NCI-H2029 treated with DMSO at 0.1 percent for 48 hours (cell line): ENCODE measurements around the gene ORC5.
"Not testable (repeated sequence)": the region's sequence is repeated elsewhere in the genome, so short reads cannot be mapped to it uniquely, and the experiment has no call there.

Experiments used
- DNase-seq: peaks from one replicate; lab custom pipeline; 2025; lab: John Stamatoyannopoulos, UW

ORC5 gene

DNA sequence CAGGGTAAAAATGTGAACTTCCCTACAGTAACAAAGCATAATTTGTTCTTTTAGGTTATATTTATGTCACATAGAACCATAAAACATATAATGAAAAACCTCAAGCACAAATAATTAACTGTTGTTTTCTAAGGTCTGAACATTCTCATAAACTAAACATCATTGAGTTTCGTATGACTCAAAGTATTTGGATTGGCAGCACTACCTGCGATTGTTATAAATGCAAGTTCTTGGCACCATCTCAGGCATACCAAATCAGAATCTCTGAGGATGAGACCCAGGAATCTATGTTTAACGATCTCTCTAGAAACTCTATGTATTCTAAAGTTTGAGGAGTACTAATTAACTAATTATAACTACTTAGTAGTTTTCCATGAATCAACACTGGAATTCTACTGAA is 22.5 kb downstream of the ORC5 start:
- no peak for DNase-seq

DNA sequence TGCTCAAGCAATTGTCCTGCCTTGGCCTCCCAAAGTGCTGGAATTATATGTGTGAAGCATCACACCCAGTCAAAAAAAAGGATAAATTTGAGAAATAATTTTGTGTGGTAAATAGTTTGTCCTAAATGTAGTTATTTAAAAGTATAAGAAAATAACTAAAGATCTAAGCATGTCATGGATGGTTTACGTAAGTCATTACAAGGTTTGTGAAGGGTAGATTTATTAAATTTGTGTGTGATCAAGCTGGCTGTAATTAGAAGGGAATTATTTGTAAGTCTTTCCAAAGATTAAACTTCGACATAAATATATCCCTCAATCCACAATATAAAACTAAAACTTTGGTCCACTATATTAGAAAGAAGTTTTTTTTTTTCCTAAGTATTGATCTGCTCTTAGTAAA is 28.6 kb downstream of the ORC5 start:
- no peak for DNase-seq

DNA sequence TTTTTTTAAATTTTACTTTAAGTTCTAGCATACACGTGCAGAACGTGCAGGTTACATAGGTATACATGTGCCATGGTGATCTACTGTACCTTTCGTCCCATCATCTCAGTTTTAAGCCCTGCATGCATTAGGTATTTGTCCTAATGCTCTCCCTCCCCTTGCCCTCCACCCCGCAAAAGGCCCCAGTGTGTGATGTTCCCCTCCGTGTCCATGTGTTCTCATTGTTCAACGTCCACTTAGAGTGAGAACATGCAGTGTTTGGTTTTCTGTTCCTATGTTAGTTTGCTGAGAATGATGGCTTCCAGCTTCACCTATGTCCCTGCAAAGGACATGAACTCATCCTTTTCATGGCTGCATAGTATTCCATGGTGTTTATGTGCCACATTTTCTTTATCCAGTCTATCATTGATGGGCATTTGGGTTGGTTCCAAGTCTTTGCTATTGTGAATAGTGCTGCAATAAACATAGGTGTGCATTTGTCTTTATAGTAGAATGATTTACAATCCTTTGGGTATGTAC is 30.2 kb downstream of the ORC5 start:
- not testable (repeated sequence) for DNase-seq

DNA sequence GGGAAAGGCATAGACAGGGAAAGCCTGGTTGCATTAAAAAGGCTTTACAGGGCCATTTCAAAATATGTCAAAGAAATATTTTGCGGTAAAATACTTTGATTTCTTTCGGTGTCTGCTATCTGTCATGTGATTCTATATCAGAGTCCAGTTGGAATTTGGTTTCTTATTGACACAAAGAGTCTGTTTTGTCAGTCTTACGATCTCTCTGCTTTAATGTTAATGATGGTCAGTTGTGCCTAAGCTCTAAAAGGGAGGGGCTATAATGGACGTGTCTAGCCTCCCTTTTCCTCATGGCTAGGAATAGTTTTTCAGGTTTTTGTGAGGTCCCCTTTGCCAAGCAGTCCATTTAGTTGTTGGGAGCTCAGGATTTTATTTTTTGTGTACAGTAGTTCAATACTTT is 31.5 kb downstream of the ORC5 start:
- DNase-seq, result no peak

DNA sequence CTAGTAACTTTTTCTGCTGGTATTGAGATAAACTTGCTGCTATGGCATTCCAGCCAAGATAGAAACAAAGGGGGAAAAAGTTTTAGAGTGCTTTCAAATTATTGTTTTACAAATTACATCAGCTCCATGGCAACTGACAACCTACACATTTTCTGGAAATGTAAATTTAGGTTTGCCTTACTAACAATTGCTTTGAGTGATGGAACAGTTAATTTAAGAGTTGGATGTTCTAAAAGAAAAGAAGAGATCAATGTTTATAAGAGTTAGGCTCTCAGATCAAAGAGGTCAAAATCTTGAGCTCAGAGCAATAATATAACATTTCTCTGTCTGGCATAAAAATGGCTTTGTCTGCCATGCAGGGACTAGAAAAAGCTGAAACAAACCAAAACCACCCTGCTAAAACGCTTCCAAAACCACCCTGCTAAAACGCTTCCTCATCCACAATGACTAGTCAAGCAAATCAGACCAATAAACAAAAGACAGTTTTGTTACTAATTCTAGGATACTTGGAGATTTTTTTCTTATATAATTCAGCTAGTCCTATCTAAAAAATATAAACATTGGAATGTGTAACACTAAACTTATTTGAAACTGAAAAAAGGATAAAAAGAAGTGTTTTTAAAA is 32.3 kb downstream of the ORC5 start:
- DNase-seq, result no peak

DNA sequence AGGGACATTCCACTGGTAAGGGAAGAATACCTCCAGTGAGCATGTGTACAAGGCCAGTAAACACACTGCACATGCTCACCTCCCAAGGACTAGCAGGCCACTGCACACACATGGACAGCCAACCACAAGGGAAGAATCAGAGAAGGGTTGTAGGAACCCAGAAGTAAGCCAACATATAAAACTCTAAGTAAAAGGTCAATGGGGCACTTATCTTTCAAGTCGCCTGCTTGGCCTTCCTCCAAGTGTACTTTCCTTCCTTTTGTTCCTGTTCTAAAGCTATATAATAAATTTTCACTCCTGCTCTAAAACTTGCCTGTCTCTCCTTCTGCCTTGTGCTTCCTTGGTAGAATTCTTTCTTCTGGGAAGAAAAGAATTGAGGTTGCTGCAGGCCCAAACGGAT is 33.0 kb downstream of the ORC5 start:
- DNase-seq, result no peak

DNA sequence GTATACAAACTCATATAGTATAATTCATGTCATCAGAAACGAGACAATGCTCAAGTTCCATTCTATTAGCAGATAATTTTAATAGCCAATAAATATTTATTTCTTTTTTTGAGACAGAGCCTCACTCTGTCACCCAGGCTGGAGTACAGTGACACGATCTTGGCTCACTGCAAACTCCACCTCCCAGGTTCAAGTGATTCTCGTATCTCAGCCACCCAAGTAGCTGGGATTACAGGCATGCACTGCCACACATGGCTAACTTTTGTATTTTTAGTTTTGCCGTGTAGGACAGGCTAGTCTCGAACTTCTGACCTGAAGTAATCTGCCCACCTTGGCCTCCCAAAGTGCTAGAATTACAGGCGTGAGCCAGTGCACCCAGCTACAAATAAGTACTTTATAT is 45.7 kb downstream of the ORC5 start:
- DNase-seq, result no peak

DNA sequence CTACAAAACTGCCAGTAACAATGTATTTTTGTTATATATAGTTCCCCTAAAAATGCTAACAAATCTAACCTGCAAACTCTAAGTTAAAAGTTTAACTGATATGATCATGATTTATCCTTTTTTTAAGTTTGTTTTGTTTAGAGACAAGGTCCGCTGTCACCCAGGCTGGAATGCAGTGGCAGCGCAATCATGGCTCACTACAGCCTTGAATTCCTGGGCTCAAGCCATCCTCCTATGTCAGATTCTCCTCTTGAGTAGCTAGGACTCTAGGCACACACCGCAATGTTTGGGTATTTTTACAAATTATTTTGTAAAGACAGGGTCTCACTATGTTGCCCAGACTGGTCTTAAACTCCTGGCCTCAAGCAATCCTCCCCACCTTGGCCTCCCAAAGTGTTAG is 46.6 kb downstream of the ORC5 start:
- no peak for DNase-seq

DNA sequence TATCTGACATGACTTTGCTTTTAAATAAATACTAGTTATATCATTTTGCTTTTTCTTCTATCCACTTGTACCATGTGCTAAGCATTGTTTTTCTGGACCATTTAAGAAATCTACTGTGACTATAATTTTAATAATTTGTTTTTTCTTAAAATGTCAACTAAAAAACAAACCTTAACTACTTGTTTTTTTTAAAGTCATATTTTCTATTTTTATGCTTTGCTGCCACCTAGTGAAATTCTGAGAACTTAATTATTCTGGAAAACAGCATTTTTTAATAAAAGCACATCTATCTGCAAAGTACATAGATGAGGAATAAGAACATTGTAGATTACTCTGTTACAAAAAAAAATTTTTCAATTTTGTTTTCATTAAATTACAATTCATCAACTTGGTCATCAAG is 47.4 kb downstream of the ORC5 start:
- peak; percentile 7 for DNase-seq

DNA sequence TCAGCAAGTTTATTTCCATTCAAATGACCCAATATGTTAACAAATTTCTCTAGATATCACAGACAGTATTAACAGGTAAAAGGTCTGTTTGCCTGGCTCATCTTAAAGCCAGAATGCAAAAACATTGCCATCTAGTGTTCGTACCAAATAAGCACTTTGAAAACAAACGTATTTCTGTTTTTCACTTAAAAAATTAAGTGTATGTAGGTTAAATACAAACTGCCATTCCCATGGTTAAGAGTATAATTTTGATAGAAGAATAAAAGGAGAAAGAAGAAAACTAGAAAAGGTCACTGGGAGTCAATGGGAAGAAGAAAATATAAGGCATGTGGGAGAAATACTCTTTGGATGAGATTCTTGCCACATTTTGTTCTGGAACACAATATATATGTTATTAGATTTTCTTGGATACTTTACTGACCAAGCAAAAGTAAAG is 51.0 kb downstream of the ORC5 start:
- peak; percentile 56 for DNase-seq

DNA sequence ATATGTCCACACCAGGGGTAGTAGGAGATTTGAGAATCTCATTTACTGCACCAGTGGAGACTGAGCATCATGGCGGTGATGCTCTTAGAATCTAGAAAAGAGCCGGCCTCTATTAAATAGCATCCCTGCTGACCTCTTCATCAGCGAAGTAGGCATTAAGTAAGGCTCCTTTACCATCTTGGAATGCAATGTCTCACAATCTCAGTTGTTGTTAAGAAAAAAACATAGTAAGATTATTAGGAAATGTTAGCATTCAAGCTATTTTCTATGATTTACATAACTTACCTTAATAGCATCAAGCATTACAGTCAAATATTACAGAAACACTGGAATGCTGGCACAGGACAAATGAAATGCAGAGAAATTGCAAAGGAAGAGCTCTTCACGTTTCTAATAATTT is 54.5 kb downstream of the ORC5 start:
- DNase-seq, result no peak

DNA sequence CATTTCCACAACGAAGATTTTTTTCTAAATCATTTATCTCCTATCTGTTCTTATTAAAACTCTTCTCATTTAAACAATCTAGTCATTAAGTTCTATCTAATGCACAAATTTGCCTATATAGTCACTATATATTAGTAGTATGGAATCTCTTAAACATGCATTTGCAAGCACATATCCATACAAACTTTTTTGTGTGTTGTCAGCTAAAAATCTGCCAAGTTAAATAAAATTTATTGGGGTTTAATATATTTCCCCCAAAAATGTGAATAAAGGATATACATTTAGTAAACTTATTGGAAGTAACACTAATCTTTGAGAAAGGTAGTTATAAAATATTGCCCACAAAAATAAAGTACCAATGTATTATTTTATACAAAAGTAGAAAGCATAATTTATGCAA is 55.3 kb downstream of the ORC5 start:
- no peak for DNase-seq

DNA sequence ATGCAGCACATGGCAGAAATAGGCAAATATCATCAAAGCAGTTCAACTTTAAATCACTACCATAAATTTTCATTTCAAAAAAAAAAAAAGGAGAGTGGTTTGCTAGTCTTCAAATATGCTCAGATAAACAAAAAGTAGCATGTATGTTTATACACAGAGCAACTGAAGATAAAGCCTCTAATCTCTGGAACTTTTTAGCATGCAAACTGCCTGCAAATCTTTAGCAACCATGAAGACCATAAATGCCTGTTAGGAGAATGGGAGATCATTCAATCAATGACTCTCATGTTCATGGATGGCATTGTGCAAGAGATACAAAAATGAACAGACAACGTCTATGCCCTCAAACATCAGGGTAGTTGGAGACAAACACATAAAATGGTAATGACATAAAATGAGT is 57.3 kb downstream of the ORC5 start:
- DNase-seq, result no peak

DNA sequence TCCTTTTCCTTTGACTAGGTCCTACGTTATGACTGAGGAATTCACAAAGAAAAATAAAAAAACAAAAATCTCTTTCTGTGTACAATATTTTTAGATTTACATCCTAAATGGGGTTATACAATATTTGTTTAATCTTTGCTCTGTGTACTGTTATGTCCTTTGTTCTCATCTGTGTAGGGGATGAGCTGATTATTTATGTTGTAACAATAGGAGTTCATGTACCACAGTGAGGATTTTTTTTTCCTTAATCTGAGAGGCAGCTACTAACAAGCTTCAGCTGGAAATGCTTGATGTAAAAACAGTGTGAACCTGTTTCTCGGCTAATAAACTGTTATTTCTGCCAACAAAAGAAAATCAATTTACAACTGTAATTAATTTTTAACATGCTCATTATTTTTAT is 58.0 kb downstream of the ORC5 start:
- DNase-seq, result no peak

DNA sequence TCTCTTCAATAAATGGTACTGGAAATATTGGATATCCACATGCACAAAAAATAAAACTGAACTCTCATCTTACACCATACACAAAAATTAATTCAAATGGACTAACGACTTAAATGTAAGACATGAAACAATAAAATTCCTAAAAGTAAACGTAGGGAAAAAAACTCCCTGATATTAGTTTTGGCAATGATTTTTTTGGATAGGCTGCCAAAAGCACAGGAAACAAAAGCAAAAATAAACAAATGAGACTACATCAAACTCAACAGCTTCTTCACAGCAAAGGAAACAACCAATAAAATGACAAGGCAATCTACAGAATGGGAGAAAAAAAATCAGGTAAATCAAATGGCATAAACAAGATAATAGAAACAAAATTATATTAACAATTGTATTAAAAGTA is 65.7 kb downstream of the ORC5 start:
- DNase-seq, result peak; percentile 47

DNA sequence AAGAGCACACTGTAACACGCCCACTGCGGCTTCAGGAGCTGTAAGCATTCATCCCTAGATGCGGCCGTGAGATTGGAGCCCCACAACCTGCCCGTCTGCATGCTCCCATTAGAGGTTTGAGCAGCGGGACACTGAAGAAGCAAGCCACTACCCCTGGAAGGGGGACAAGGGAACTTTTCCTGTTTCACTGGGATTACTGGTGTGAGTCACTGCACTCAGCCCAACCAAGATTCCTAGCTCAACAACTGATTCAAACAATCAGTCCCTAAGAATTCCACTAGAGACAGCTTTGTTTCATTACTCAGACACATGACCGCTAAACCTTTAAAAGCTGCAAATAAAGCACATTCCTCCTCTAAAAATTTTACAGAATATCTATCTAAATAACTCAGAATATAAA is 69.8 kb downstream of the ORC5 start:
- DNase-seq, result no peak

DNA sequence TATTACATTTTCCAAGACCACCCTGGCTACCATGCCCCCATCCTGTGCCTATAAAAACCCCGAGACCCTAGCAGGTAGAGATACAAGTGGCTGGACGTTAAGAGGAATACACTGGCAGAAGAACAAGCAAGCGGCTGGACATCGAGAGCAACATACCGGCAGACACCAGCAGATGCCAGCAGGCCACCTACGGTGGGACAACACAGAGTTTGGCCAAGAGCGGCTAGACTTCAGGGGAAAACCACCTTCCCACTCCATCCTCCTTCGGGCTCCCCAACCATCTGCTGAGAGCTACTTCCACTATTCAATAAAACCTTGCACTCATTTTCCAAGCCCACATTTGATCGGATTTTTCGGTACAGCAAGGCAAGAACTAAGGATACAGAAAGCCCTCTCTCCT is 70.3 kb downstream of the ORC5 start:
- DNase-seq, result no peak

DNA sequence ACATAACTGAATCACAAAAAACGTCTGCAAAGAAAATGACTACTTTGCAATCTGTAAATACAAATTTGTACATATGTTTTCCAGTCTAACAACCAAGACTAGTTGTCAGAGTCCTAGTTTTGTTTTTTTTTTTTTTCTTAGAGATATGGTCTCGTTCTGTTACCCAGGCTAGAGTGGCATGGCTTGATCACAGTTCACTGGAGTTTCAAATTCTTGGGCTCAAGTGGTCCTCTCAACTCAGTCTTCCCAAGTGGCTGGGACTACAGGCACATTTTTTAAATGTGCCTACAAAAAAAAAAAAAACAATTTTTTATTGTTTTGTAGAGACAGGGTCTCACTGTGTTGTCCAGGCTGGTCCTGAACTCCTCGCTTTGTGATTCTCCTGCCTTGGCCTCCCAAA is 70.8 kb downstream of the ORC5 start:
- no peak for DNase-seq

DNA sequence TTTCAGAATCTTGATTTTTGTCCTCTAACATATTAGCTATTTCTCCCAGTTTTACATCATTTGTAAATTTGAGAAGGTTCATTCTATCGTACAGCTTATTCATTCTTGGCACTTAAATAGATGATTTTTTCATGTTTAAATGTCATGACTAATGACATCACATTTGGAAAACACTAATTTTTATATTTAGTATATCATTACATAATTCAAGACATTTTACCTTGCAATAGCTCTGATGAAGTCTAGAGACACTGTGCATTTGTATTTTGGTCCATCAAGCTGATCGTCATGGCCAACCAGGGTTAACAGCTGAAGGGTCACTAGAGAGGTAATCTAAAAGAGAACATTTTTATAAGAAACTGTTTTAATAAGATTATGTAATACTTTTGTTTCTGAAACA is 71.3 kb downstream of the ORC5 start:
- no peak for DNase-seq

DNA sequence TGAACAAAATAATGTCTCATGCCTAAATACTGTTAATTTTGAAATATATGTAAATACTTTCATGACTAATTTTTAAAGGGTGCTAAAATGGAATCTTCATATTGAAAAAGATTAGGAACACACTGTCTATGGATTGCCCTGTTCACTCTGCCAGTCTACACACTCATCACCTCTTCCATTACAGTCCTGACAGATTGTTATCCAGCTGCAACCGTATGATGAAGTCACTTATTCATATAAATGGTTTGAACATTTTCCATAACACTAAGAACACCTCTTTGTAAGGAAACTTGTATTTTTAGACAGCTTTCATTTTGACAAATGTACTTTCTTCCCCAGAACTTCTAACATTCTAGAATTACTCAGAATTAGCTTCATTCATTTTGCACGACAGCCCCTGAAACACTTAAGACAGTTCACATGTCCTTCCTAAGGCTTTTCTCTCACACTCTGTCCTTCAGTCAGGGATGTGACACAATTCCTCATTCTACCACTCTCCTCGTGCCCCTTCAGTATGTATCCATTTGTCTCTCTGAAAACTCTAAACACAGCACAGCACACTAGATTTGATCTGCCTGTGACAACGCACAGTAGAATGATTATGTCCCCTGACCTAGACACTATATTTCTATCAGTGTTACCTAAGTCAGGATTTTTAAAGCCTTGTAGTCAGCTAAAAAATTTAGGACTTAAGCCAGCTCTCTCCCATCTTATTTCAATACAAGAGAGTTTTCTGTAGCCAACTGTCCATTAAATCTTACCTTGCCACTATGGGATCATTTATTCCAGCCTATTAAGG is 71.9 kb downstream of the ORC5 start:
- no peak for DNase-seq

DNA sequence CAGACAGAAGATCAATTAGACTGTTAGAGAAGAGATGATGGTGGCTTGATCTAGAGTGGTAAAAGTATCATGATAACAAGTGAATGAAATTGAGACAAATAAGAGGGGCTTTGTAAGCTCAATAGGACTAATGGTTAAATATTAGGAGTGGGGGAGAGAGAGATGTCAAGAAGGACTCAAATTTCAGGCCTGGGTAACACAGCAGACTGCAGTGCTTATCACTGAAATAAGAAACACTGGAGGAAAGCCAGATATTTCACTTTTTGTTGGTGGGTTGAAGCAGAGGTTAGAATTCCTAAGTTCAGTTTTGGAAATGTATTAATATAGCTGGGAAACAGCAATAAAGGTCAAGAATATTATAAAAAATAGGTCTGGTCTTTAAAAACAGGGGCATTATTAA is 74.6 kb downstream of the ORC5 start:
- no peak for DNase-seq

DNA sequence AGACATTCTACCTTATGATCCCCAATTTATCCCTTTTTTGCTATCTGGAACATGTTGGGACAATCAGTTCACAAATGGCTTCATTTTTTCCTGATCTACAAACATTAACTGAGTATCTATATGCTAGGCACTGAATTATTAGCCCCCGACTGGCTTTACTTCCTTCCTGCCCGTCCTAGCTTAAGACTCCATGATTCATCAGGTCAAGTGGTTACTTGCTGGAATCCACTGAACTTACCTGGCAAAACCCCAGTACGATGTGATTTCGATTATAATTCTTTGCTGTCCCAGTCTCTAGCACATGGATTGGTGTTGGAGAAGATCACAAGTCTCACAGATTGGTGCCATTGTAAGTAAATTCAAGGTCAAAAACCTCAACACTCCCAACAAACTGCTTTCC is 77.1 kb downstream of the ORC5 start:
- no peak for DNase-seq

DNA sequence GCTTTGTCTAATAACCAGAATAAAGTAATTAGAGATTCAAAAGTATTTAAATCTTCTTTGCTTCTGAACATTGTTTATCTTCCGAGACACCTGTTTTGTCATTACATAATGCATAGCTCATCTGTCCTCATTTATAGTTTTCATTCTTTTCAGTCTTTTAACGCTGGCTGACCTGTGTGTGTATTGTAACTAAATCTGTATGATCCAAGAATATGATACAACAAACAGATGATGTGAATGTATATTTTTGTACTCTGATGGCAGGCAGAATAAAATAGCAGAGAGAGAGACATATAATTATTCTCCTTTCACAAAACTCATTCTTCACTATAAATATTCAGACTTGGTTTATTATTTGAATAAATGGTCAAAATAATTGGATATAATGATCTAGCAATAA is 80.6 kb downstream of the ORC5 start:
- no peak for DNase-seq

DNA sequence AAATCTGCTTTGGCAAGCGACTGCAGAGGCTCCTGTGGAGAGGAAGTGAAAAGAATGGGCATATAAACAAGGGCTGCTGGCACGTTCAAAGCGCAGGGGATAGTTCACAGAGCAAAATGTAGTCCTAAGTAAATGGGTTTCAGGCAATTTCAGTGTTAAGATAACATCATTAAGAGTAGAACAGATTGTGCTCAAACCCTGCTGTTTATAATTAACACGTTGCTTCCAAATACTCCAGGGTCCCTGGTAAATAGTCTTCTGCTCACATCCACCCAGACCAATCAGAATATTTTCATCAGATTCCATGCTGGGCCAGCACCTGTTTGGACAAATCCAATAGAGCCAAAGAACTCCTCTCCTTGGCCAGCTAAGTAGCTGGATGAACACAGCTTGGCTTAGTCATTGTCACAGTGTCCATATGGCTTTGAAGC is 81.4 kb downstream of the ORC5 start:
- DNase-seq, result no peak
